ENCODE measurements around the gene PHRF1.

DNA sequence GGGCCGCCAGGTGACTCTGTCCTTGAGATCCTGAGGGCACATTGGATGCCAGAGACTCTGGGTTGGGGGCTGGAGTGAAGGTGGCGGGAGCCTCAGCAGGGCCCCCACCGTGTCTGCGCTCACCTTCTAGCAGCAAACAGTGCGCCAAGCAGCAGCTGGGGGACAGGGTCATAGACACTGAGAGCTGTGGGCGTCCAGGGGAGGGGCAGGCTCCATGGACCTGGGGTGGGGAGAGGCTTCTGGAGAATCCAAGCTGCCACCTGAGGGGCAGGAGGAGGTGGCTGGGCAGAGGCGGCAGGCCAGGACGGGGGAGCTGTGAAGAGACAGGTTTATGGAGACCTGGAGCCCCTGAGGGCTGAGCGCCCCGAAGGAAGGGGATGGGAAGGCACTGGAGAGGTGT, 8.0 kb downstream of the PHRF1 start:
- TF ChIP-seq, protein P1, sequence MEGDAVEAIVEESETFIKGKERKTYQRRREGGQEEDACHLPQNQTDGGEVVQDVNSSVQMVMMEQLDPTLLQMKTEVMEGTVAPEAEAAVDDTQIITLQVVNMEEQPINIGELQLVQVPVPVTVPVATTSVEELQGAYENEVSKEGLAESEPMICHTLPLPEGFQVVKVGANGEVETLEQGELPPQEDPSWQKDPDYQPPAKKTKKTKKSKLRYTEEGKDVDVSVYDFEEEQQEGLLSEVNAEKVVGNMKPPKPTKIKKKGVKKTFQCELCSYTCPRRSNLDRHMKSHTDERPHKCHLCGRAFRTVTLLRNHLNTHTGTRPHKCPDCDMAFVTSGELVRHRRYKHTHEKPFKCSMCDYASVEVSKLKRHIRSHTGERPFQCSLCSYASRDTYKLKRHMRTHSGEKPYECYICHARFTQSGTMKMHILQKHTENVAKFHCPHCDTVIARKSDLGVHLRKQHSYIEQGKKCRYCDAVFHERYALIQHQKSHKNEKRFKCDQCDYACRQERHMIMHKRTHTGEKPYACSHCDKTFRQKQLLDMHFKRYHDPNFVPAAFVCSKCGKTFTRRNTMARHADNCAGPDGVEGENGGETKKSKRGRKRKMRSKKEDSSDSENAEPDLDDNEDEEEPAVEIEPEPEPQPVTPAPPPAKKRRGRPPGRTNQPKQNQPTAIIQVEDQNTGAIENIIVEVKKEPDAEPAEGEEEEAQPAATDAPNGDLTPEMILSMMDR (IDR thresholded peaks at IDR 0.05; ENCODE audit: low read depth, low read length, missing input control) = no peak
- TF ChIP-seq SP1 (IDR thresholded peaks at IDR 0.05) (no peak), EGR1 (IDR thresholded peaks at IDR 0.05; ENCODE audit: low read depth in 2 of 2) (no peak), ATF3 (IDR thresholded peaks at IDR 0.05) (no peak), ZBTB33 (IDR thresholded peaks at IDR 0.05) (no peak), RAD21 (IDR thresholded peaks at IDR 0.05) (no peak)
